Sigmoid colon (tissue), 4 donors: ENCODE results near the gene HIBADH.

Source experiments
- POLR2AphosphoS5 ChIP-seq, 4 donors: sonication (generic); formaldehyde crosslinking; IDR thresholded peaks; one replicate each; pipeline ENCODE4 v1.6.1; 2017; ENCODE audit warnings: antibody characterized with exemption in 4 of 4
- TF ChIP-seq, protein P1 (sequence below), 4 experiments: fragments of 450-650 bp in 3 of 4; fragments of 200-600 bp in 1 of 4; IDR thresholded peaks; one replicate each; pipeline ENCODE4 v1.5.1; 2016 to 2019; ENCODE audit warnings: antibody characterized with exemption in 4 of 4, mild to moderate bottlenecking in 3 of 4, moderate library complexity in 2 of 4

DNA sequence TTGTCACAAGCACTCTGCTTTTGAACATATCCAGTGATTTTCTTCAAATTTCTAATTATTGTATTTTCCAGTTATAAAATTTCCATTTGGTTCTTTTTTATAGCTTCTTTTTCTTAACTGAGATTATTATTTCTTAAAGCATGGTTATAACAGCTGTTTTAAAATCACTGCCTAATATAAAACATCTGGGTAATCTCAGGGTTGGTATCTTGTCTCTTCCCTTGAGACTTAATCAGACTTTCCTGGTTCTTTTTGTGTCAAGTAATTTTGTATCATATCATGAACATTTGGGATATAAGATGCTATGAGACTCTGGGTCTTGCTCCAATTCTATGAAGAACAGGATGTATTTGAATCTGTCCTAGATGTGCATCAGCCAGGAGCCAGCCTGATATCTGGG is 93.6 kb downstream of the HIBADH start:
- TF ChIP-seq, protein P1, sequence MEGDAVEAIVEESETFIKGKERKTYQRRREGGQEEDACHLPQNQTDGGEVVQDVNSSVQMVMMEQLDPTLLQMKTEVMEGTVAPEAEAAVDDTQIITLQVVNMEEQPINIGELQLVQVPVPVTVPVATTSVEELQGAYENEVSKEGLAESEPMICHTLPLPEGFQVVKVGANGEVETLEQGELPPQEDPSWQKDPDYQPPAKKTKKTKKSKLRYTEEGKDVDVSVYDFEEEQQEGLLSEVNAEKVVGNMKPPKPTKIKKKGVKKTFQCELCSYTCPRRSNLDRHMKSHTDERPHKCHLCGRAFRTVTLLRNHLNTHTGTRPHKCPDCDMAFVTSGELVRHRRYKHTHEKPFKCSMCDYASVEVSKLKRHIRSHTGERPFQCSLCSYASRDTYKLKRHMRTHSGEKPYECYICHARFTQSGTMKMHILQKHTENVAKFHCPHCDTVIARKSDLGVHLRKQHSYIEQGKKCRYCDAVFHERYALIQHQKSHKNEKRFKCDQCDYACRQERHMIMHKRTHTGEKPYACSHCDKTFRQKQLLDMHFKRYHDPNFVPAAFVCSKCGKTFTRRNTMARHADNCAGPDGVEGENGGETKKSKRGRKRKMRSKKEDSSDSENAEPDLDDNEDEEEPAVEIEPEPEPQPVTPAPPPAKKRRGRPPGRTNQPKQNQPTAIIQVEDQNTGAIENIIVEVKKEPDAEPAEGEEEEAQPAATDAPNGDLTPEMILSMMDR (IDR thresholded peaks at IDR 0.05) = no peak
- no peak for TF ChIP-seq POLR2AphosphoS5 (IDR thresholded peaks at IDR 0.05)
